ENCODE data around the gene PPP1R1C. TPM values are rescaled to one million over a fixed set of nuclear protein-coding genes. Genes with fewer than 3 reads are reported as not detected.

PPP1R1C gene
- total and polyA plus RNA-seq, 2 of the 13 experiments (the other 11 are each of a cell fraction or from before 2014, with no cell fraction given), result 1.5 to 3.5 TPM

DNA sequence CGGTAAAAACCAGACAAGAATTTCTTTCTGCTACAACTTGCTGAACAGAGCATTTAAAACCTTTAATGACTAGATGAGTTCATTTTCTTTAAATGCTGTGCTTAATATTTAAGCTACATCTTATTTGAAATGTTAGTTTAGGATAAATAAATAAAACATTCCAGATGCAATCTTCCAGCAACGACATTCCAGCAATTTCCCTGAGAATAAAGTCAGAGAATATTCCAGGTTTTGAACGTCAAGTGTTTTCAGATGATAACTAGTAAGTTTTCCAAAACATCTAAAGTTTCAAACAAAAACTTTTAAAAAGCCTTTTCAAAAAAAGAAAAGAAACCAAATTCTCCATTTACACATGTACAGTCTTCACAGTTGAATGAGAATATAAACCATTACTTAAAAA lies 104.8 kb downstream of the PPP1R1C start:
- ChIA-PET CTCF (ENCODE audit: low intra/inter-chr PET ratio, low total read pairs) (no interaction called here), POLR2A (no interaction called here)
- intact Hi-C loops (cut with micrococcal nuclease; ENCODE audit: unreplicated experiment), result no loop called here
- H2AFZ ChIP-seq (ENCODE audit: low read length), result no peak overlapping the region
- no peak for TF ChIP-seq SMAD9 (CRISPR knock-in tag; IDR thresholded peaks at IDR 0.05)
- no peak for TF ChIP-seq ZNF317 (CRISPR knock-in tag; IDR thresholded peaks at IDR 0.05)
- TF ChIP-seq NR1H2 (CRISPR knock-in tag; IDR thresholded peaks at IDR 0.05; ENCODE audit: borderline replicate concordance, low read depth), result no peak
- no peak for TF ChIP-seq NR2C2 (CRISPR knock-in tag; IDR thresholded peaks at IDR 0.05; ENCODE audit: borderline replicate concordance)
- no peak for TF ChIP-seq ZNF775 (CRISPR knock-in tag; IDR thresholded peaks at IDR 0.05; ENCODE audit: borderline replicate concordance)
- no peak for TF ChIP-seq GABPA (IDR thresholded peaks at IDR 0.05; ENCODE audit: low read depth, low read length)
- TF ChIP-seq GABPA (CRISPR knock-in tag; IDR thresholded peaks at IDR 0.05; ENCODE audit: low read depth), result no peak
- no peak for TF ChIP-seq ZNF451 (CRISPR knock-in tag; IDR thresholded peaks at IDR 0.05)
- no peak for TF ChIP-seq ZNF616 (CRISPR knock-in tag; IDR thresholded peaks at IDR 0.05; ENCODE audit: low read depth)
- H3K4me1 ChIP-seq (ENCODE audit: insufficient read depth, low read length), result no peaks in the 10 kb centered on the region
- H4K20me1 ChIP-seq (ENCODE audit: insufficient read depth, low read length), result no peaks in the 10 kb centered on the region
- FAIRE-seq (no peak), ATAC-seq (no peak), DNase-seq (ENCODE audit: low spot score) (no peak)
- no peak overlapping the region for H3K4me2 ChIP-seq (ENCODE audit: low read depth, low read length)
- WGBS (ENCODE audit: low lambda C conversion rate), result 51% methylated on average over 3 of the region's 3 CpGs
- no peaks in the 10 kb centered on the region for H3K36me3 ChIP-seq (replicated peaks in 1 of 2; ENCODE audit: control insufficient read depth in 1 of 2, insufficient read depth in 2 of 2, low read length in 2 of 2)
- H3K27ac ChIP-seq (ENCODE audit: extremely low read length, insufficient read depth, low read length), result no peak overlapping the region
- in situ Hi-C loops (cut with HindIII; ENCODE audit: extremely low pct_ligation_motif_present, low pct_unique_long_range_greater_than_20kb), result no loop called here
- H3K27me3 ChIP-seq (ENCODE audit: control insufficient read depth in 1 of 2, insufficient read depth in 2 of 2, low read length in 2 of 2), result no peaks in the 10 kb centered on the region
- H3K4me3 ChIP-seq (replicated peaks in 1 of 3; ENCODE audit: insufficient read depth in 1 of 3, low read depth in 2 of 3, low read length in 3 of 3), result no peak overlapping the region
- H3K9me3 ChIP-seq (ENCODE audit: low read length), result no peaks in the 10 kb centered on the region
- H3K9ac ChIP-seq (ENCODE audit: insufficient read depth, low read depth, low read length), result no peak overlapping the region
- no TSS peak for BruUV-seq (replicated peaks)
- no peaks in the 10 kb centered on the region for H3K79me2 ChIP-seq (ENCODE audit: insufficient read depth, low read length)

DNA sequence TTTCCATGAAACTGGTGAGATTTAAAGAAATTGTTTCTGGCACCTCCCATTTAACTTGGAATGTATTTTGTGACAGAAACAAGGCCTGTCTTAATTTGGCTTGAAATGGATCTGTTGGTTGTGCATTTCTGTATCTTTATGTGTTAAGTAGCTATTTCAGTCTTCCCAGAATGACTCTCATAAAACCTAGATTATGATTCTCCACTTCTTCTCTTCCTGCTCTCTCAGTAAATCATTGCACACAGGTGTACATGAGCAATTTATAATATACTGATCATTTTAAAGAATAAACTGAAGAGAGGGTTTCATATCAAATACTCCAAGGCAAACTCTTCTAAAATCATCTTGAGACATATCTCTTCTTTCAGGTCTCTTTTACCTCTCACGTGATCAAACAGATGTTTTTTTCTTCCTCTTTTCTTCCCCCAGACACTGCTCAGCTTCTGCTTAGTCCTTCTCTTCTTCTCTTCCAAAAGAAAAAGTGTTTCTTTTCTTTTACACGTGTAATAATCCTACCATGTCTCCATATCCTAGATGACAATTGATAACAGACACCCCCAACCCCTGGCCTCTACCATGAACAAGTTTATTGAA lies 112.0 kb downstream of the PPP1R1C start:
- intact Hi-C loops (cut with micrococcal nuclease; ENCODE audit: unreplicated experiment), result no loop called here
- H4K20me1 ChIP-seq (ENCODE audit: insufficient read depth, low read length), result no peaks in the 10 kb centered on the region
- H3K79me2 ChIP-seq (ENCODE audit: insufficient read depth, low read length), result no peaks in the 10 kb centered on the region
- no peak overlapping the region for H3K9ac ChIP-seq (ENCODE audit: insufficient read depth, low read depth, low read length)
- ATAC-seq, result no peak
- in situ Hi-C loops (cut with HindIII; ENCODE audit: extremely low pct_ligation_motif_present, low pct_unique_long_range_greater_than_20kb), result no loop called here
- ChIA-PET CTCF (ENCODE audit: low intra/inter-chr PET ratio, low total read pairs) (no interaction called here), POLR2A (no interaction called here)
- H3K9me3 ChIP-seq (ENCODE audit: low read length), result no peaks in the 10 kb centered on the region
- no peaks in the 10 kb centered on the region for H3K36me3 ChIP-seq (replicated peaks in 1 of 2; ENCODE audit: control insufficient read depth in 1 of 2, insufficient read depth in 2 of 2, low read length in 2 of 2)
- no peaks in the 10 kb centered on the region for H3K27me3 ChIP-seq (ENCODE audit: control insufficient read depth in 1 of 2, insufficient read depth in 2 of 2, low read length in 2 of 2)
- H2AFZ ChIP-seq (ENCODE audit: low read length), result no peak overlapping the region
- no peak overlapping the region for H3K4me3 ChIP-seq (replicated peaks in 1 of 3; ENCODE audit: insufficient read depth in 1 of 3, low read depth in 2 of 3, low read length in 3 of 3)
- H3K4me1 ChIP-seq (ENCODE audit: insufficient read depth, low read length), result peaks cover 6% of the 10 kb centered on the region; the same call in 1 of the 2 replicates
- BruUV-seq (replicated peaks), result no TSS peak
- TF ChIP-seq NFE2L2 (IDR thresholded peaks at IDR 0.05; ENCODE audit: low read length) (no peak), MTF1 (CRISPR knock-in tag; IDR thresholded peaks at IDR 0.05) (no peak), ZNF335 (CRISPR knock-in tag; IDR thresholded peaks at IDR 0.05) (no peak), ZFYVE20 (CRISPR knock-in tag; IDR thresholded peaks at IDR 0.05; ENCODE audit: borderline replicate concordance, low read depth) (no peak)
- TF ChIP-seq, protein P1, sequence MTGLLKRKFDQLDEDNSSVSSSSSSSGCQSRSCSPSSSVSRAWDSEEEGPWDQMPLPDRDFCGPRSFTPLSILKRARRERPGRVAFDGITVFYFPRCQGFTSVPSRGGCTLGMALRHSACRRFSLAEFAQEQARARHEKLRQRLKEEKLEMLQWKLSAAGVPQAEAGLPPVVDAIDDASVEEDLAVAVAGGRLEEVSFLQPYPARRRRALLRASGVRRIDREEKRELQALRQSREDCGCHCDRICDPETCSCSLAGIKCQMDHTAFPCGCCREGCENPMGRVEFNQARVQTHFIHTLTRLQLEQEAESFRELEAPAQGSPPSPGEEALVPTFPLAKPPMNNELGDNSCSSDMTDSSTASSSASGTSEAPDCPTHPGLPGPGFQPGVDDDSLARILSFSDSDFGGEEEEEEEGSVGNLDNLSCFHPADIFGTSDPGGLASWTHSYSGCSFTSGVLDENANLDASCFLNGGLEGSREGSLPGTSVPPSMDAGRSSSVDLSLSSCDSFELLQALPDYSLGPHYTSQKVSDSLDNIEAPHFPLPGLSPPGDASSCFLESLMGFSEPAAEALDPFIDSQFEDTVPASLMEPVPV (CRISPR knock-in tag; IDR thresholded peaks at IDR 0.05), result no peak
- TF ChIP-seq, protein P2, sequence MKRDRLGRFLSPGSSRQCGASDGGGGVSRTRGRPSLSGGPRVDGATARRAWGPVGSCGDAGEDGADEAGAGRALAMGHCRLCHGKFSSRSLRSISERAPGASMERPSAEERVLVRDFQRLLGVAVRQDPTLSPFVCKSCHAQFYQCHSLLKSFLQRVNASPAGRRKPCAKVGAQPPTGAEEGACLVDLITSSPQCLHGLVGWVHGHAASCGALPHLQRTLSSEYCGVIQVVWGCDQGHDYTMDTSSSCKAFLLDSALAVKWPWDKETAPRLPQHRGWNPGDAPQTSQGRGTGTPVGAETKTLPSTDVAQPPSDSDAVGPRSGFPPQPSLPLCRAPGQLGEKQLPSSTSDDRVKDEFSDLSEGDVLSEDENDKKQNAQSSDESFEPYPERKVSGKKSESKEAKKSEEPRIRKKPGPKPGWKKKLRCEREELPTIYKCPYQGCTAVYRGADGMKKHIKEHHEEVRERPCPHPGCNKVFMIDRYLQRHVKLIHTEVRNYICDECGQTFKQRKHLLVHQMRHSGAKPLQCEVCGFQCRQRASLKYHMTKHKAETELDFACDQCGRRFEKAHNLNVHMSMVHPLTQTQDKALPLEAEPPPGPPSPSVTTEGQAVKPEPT (CRISPR knock-in tag; IDR thresholded peaks at IDR 0.05; ENCODE audit: low read depth), result no peak
- no peak for FAIRE-seq
- H3K4me2 ChIP-seq (ENCODE audit: low read depth, low read length), result no peak overlapping the region
- H3K27ac ChIP-seq (ENCODE audit: extremely low read length, insufficient read depth, low read length), result no peak overlapping the region
- no peak for DNase-seq (ENCODE audit: low spot score)
- 27% methylated on average over 2 of the region's 2 CpGs for WGBS (ENCODE audit: low lambda C conversion rate)
